Measurements from ENCODE around the gene CEMIP. TPM values are rescaled to one million over a fixed set of nuclear protein-coding genes. Genes with fewer than 3 reads are reported as not detected.

The CEMIP gene
- total RNA-seq, 1 donor from 2014 or later: 0.23 TPM

- DNase-seq (ENCODE audit: low spot score): no peak
Observed at GRCh38 chr15:80849308-80849707, 70.1 kb downstream of the CEMIP start.

GRCh38 chr15:80850941-80851451 lies 71.8 kb downstream of the CEMIP start:
- DNase-seq (ENCODE audit: low spot score): no peak

- no peak for DNase-seq (ENCODE audit: low spot score)
Observed at GRCh38 chr15:80852676-80853075, 73.5 kb downstream of the CEMIP start.

- no peak for DNase-seq (ENCODE audit: low spot score)
Observed at GRCh38 chr15:80854104-80854503, 74.9 kb downstream of the CEMIP start.

- no peak for DNase-seq (ENCODE audit: low spot score)
Observed at GRCh38 chr15:80855206-80855605, 76.0 kb downstream of the CEMIP start.

- DNase-seq (ENCODE audit: low spot score): no peak
Observed at GRCh38 chr15:80856400-80856799, 77.2 kb downstream of the CEMIP start.

- no peak for DNase-seq (ENCODE audit: low spot score)
Observed at GRCh38 chr15:80856809-80857377, 77.7 kb downstream of the CEMIP start.

GRCh38 chr15:80861731-80862170 lies 82.6 kb downstream of the CEMIP start:
- DNase-seq (ENCODE audit: low spot score): no peak

- no peak for DNase-seq (ENCODE audit: low spot score)
Observed at GRCh38 chr15:80864666-80865065, 85.5 kb downstream of the CEMIP start.

- DNase-seq (ENCODE audit: low spot score): no peak
Observed at GRCh38 chr15:80866936-80867335, 87.8 kb downstream of the CEMIP start.

GRCh38 chr15:80870366-80870765 lies 91.2 kb downstream of the CEMIP start:
- no peak for DNase-seq (ENCODE audit: low spot score)

GRCh38 chr15:80870893-80871292 lies 91.7 kb downstream of the CEMIP start:
- DNase-seq (ENCODE audit: low spot score): no peak

GRCh38 chr15:80871858-80872257 lies 92.7 kb downstream of the CEMIP start:
- no peak for DNase-seq (ENCODE audit: low spot score)

GRCh38 chr15:80873366-80873952 lies 94.3 kb downstream of the CEMIP start:
- no peak for DNase-seq (ENCODE audit: low spot score)

- DNase-seq (ENCODE audit: low spot score): no peak
Observed at GRCh38 chr15:80875568-80876347, 96.6 kb downstream of the CEMIP start.

- DNase-seq (ENCODE audit: low spot score): no peak
Observed at GRCh38 chr15:80876348-80876674, 97.1 kb downstream of the CEMIP start.

GRCh38 chr15:80878242-80878866 lies 99.2 kb downstream of the CEMIP start:
- no peak for DNase-seq (ENCODE audit: low spot score)

GRCh38 chr15:80878867-80879250 lies 99.7 kb downstream of the CEMIP start:
- DNase-seq (ENCODE audit: low spot score): no peak

GRCh38 chr15:80880086-80880485 lies 100.9 kb downstream of the CEMIP start:
- DNase-seq (ENCODE audit: low spot score): no peak

- DNase-seq (ENCODE audit: low spot score): no peak
Observed at GRCh38 chr15:80883641-80884040, 104.5 kb downstream of the CEMIP start.

- no peak for DNase-seq (ENCODE audit: low spot score)
Observed at GRCh38 chr15:80885016-80885579, 105.9 kb downstream of the CEMIP start.

GRCh38 chr15:80887148-80887547 lies 108.0 kb downstream of the CEMIP start:
- no peak for DNase-seq (ENCODE audit: low spot score)

All from ureter (tissue), 1 donor.